Measurements from ENCODE around the gene NDST4.

Gene NDST4

GRCh38 chr4:115110191-115111181, 2.9 kb downstream of the NDST4 start:
- TF ChIP-seq CTCF (IDR thresholded peaks at IDR 0.05; ENCODE audit: low read depth, low read length, missing control alignments), result no peak
- no peak overlapping the region for H3K4me3 ChIP-seq (replicated peaks; ENCODE audit: low read depth, low read length)
- DNase-seq (ENCODE audit: extremely low read depth, low read depth), result no peak

- TF ChIP-seq CTCF (IDR thresholded peaks at IDR 0.05; ENCODE audit: low read depth, low read length, missing control alignments), result no peak
- DNase-seq (ENCODE audit: extremely low read depth, low read depth), result no peak
- H3K4me3 ChIP-seq (replicated peaks; ENCODE audit: low read depth, low read length), result no peak overlapping the region
These were observed 4.6 kb downstream of the NDST4 start for GRCh38 chr4:115108850-115109249.

- no peak for DNase-seq (ENCODE audit: extremely low read depth, low read depth)
- no peak overlapping the region for H3K4me3 ChIP-seq (replicated peaks; ENCODE audit: low read depth, low read length)
- TF ChIP-seq CTCF (IDR thresholded peaks at IDR 0.05; ENCODE audit: low read depth, low read length, missing control alignments), result no peak
These were observed 6.0 kb downstream of the NDST4 start for GRCh38 chr4:115107411-115107810.

GRCh38 chr4:115101675-115102074, 11.7 kb downstream of the NDST4 start:
- DNase-seq (ENCODE audit: extremely low read depth, low read depth), result no peak
- TF ChIP-seq CTCF (IDR thresholded peaks at IDR 0.05; ENCODE audit: low read depth, low read length, missing control alignments), result no peak
- no peak overlapping the region for H3K4me3 ChIP-seq (replicated peaks; ENCODE audit: low read depth, low read length)

GRCh38 chr4:115090483-115091075, 22.8 kb downstream of the NDST4 start:
- peak; percentile 40 for TF ChIP-seq CTCF (IDR thresholded peaks at IDR 0.05; ENCODE audit: low read depth, low read length, missing control alignments)
- no peak overlapping the region for H3K4me3 ChIP-seq (replicated peaks; ENCODE audit: low read depth, low read length)
- no peak for DNase-seq (ENCODE audit: extremely low read depth, low read depth)

GRCh38 chr4:115082633-115083032, 30.8 kb downstream of the NDST4 start:
- no peak overlapping the region for H3K4me3 ChIP-seq (replicated peaks; ENCODE audit: low read depth, low read length)
- TF ChIP-seq CTCF (IDR thresholded peaks at IDR 0.05; ENCODE audit: low read depth, low read length, missing control alignments), result no peak
- DNase-seq (ENCODE audit: extremely low read depth, low read depth), result no peak

All from HFF-Myc (cell line).